Measurements from ENCODE around the gene TXNDC11.

- no peak for TF ChIP-seq CTCF (IDR thresholded peaks at IDR 0.05; ENCODE audit: insufficient read depth, low read length)
- no peak for TF ChIP-seq POLR2AphosphoS5 (IDR thresholded peaks at IDR 0.05; ENCODE audit: low read depth)
- no peak for TF ChIP-seq REST (IDR thresholded peaks at IDR 0.05; ENCODE audit: insufficient replicate concordance, low read depth)
Observed at GRCh38 chr16:11740567-11740966, 2.1 kb downstream of the TXNDC11 start.

Measured in HL-60 (cell line).